Colonic mucosa (tissue), 4 donors: ENCODE measurements around the gene TMEM108. TPM values are rescaled to one million over a fixed set of nuclear protein-coding genes. Genes with fewer than 3 reads are reported as not detected.

ENCODE experiments used
- DNase-seq: peaks from one replicate; pipeline ENCODE4 v3.0.0-alpha.2; 2020
- H3K27ac ChIP-seq: fragments of 200-600 bp; one replicate; pipeline ENCODE4 v1.8.0; 2021
- H3K27me3 ChIP-seq: fragments of 200-600 bp; one replicate; pipeline ENCODE4 v1.8.0; 2021
- H3K36me3 ChIP-seq: fragments of 200-600 bp; one replicate; pipeline ENCODE4 v1.8.0; 2021
- H3K4me1 ChIP-seq: fragments of 200-600 bp; one replicate; pipeline ENCODE4 v1.8.0; 2021; ENCODE audit warnings: mild to moderate bottlenecking
- H3K4me3 ChIP-seq: fragments of 200-600 bp; one replicate; pipeline ENCODE4 v1.8.0; 2021
- H3K9ac ChIP-seq, 2 donors: one replicate each; pipeline ENCODE4 v1.7.0; 2013; ENCODE audit warnings: control low read depth in 2 of 2, low read depth in 2 of 2, low read length in 2 of 2
- H3K9me3 ChIP-seq: fragments of 200-600 bp; one replicate; pipeline ENCODE4 v1.8.0; 2021
- CTCF ChIP-seq: fragments of 200-600 bp; IDR thresholded peaks from one replicate; pipeline ENCODE4 v1.8.0; 2022; ENCODE audit warnings: antibody characterized with exemption, mild to moderate bottlenecking
- intact Hi-C: fragments of 100-400 bp; cut with DNase I; formaldehyde crosslinking; loops from one replicate; pipeline ENCODE4 v1.14.1; 2022
- total RNA-seq, 2 donors: library from RNA; stranded (reverse); fragmentation: NEBNext Ultra II Directional in 1 of 2; extraction: Animal tissue kit (Norgen Biotek cat#: 25700) in 1 of 2; gene quantifications; one replicate each; pipeline ENCODE4 v1.2.1, GENCODE V29; 2021
- donor health status: healthy.
- donor health status: DM: no; HTN: no; CAD: no.
- donor health status: DM: no; HTN: no; CAD: no.

TMEM108 gene
- total RNA-seq, 2 donors from 2014 or later: 0.20 to 0.82 TPM

DNA sequence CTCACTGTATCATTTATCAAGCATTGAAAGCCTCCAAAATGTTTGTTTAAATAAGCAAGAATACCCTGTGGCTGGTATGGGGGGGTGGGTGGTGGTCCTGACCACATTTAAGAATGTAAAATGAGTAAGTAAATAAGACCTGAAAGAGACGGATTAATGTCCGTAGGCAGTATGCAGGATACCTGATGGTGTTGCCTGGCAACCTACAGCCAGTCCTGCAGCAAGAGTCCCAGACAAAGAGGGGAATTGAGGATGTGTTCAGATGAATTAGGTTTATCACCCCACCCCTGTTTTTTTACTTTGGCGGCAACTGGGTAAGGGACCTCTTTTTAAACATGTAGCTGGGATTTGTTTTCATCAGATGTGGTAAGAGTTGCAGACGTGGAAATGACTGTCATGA is 261.9 kb downstream of the TMEM108 start:
- DNase-seq: no peak
- H3K27me3 ChIP-seq: no peaks in the 10 kb centered on the region
- no peak for TF ChIP-seq CTCF
- H3K27ac ChIP-seq: no peak overlapping the region
- H3K4me1 ChIP-seq: no peaks in the 10 kb centered on the region
- no peak overlapping the region for H3K9ac ChIP-seq
- H3K9me3 ChIP-seq: no peaks in the 10 kb centered on the region
- no peaks in the 10 kb centered on the region for H3K36me3 ChIP-seq
- H3K4me3 ChIP-seq: no peak overlapping the region
- intact Hi-C loops: no loop called here

- Histone ChIP-seq H3K4me1 (no peaks in the 10 kb centered on the region), H3K36me3 (no peaks in the 10 kb centered on the region), H3K27me3 (no peaks in the 10 kb centered on the region), H3K27ac (no peak overlapping the region), H3K9ac (no peak overlapping the region), H3K4me3 (no peak overlapping the region), H3K9me3 (no peaks in the 10 kb centered on the region)
- intact Hi-C loops: no loop called here
- TF ChIP-seq CTCF: no peak
- DNase-seq: no peak
Observed at GRCh38 chr3:133301194-133301593, 263.0 kb downstream of the TMEM108 start.

DNA sequence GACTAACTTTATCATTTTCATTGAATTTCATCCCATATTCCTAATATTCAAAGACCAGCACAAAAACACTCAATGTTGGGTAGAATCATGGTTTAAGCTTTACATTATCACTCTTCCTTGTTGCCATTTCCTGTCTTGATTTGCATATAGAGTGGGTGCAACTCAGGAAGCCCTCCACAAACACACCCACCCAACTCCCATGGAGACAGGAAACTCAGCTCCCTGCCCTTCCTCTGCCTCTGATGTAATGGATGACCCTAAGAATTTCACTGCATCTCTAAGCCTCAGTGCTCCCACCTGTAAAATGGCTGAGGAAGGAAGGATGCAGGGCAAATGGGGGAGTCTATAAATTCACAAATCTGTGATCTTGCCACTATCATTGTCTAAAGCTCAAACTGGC is 263.5 kb downstream of the TMEM108 start:
- Histone ChIP-seq H3K27me3 (no peaks in the 10 kb centered on the region), H3K4me3 (no peak overlapping the region), H3K27ac (no peak overlapping the region), H3K9me3 (no peaks in the 10 kb centered on the region), H3K9ac (no peak overlapping the region), H3K4me1 (no peaks in the 10 kb centered on the region), H3K36me3 (no peaks in the 10 kb centered on the region)
- TF ChIP-seq CTCF: no peak
- intact Hi-C loops: no loop called here
- no peak for DNase-seq

DNA sequence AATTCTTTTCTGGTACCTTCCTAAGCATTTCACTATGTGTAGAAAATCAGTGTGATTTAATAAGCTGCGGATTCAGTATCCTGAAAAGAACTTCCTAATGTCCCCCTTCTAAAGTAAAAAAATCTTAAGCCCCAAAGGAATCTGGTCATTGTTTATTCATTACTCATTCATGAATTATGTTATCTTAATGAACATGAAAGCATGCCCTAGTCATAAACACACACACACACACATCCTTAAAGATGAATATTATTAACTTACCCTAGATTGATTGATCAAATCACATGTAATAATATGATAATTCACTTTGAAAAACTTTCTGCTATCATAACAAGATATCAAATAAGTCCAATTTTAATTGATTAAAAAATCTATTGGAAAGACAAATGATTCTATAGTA is 265.2 kb downstream of the TMEM108 start:
- no peaks in the 10 kb centered on the region for H3K4me1 ChIP-seq
- no peak overlapping the region for H3K4me3 ChIP-seq
- H3K27me3 ChIP-seq: no peaks in the 10 kb centered on the region
- no peaks in the 10 kb centered on the region for H3K36me3 ChIP-seq
- TF ChIP-seq CTCF: no peak
- no peaks in the 10 kb centered on the region for H3K9me3 ChIP-seq
- no peak for DNase-seq
- intact Hi-C loops: no loop called here
- H3K9ac ChIP-seq: no peak overlapping the region
- no peak overlapping the region for H3K27ac ChIP-seq

- no peak for TF ChIP-seq CTCF
- no peaks in the 10 kb centered on the region for H3K27me3 ChIP-seq
- no peaks in the 10 kb centered on the region for H3K36me3 ChIP-seq
- no peak for DNase-seq
- H3K27ac ChIP-seq: no peak overlapping the region
- H3K4me1 ChIP-seq: no peaks in the 10 kb centered on the region
- H3K9me3 ChIP-seq: no peaks in the 10 kb centered on the region
- H3K4me3 ChIP-seq: no peak overlapping the region
- H3K9ac ChIP-seq: no peak overlapping the region
- intact Hi-C loops: no loop called here
Observed at GRCh38 chr3:133317866-133318265, 279.7 kb downstream of the TMEM108 start.

- Histone ChIP-seq H3K27me3 (no peaks in the 10 kb centered on the region), H3K4me3 (no peak overlapping the region), H3K27ac (no peak overlapping the region), H3K9me3 (no peaks in the 10 kb centered on the region), H3K4me1 (no peaks in the 10 kb centered on the region), H3K9ac (no peak overlapping the region), H3K36me3 (no peaks in the 10 kb centered on the region)
- intact Hi-C loops: no loop called here
- DNase-seq: no peak
- TF ChIP-seq CTCF: no peak
Observed at GRCh38 chr3:133328373-133328772, 290.2 kb downstream of the TMEM108 start.
